Mononuclear cell (primary cell): ENCODE data around the gene PPP1R37. TPM values are rescaled to one million over a fixed set of nuclear protein-coding genes. Genes with fewer than 3 reads are reported as not detected.

Experiments
- H3K27me3 ChIP-seq: 2 replicates; pipeline ENCODE4 v1.6.0; 2011; ENCODE audit warnings: low read length, control low read depth; ENCODE audit not compliant: insufficient read depth
- H3K4me1 ChIP-seq: 2 replicates; pipeline ENCODE4 v1.5.1; 2011; ENCODE audit warnings: mild to moderate bottlenecking, low read length, control low read depth; ENCODE audit not compliant: insufficient read depth
- H3K4me3 ChIP-seq: 2 replicates; pipeline ENCODE4 v1.5.1; 2011; ENCODE audit warnings: mild to moderate bottlenecking, low read length, moderate library complexity
- H3K9me3 ChIP-seq: 2 replicates; pipeline ENCODE4 v1.5.1; 2011; ENCODE audit warnings: low read depth, mild to moderate bottlenecking, control low read depth, low read length
- total RNA-seq: library from RNA; depleted of rRNA; stranded (reverse); fragments of >200 nt; gene quantifications from one replicate; pipeline ENCODE4 v1.2.3, GENCODE V29; 2012

Gene PPP1R37
- total RNA-seq, 1 donor: 14.0 TPM

DNA sequence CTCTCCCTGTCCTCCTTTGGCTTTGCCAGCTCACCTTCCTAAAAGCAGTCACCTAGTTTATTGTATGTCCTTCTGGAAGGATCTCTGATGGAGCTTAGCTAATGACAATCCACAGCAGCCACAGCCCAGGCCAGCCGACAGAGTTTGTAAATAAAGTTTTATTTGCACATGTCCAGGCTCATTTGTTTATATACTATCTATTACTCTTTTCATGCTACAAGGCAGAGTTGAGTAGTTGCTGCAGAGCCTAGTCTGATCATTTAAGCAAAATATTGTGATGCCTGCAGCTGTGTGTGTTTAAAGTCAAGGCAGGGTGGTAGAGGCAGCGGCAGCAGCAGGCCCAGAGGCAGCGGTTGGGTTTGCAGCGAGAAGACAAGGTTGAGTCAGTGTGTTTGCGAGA is 35.2 kb downstream of the PPP1R37 start:
- H3K9me3 ChIP-seq: no peaks in the 10 kb centered on the region
- no peaks in the 10 kb centered on the region for H3K27me3 ChIP-seq
- no peaks in the 10 kb centered on the region for H3K4me1 ChIP-seq
- no peak overlapping the region for H3K4me3 ChIP-seq

DNA sequence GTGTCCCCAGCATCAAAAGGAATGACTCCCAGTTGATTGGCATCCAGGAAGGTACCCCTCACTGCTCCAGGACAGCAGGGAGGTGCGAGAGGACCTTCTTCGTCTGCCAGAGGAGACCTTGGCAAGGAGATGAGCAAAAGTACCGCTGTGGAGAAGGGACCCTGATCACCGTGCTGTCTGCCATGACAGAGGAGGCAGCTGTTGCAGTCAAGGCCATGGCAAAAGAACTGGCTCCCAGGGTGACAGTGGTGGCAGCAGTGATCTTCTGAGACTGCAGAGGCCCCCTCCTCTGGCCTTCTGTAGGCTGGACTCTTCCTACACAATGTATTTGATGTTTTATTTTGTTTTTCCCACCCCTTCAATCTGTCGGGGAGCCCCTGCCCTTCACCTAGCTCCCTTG is 35.8 kb downstream of the PPP1R37 start:
- no peaks in the 10 kb centered on the region for H3K9me3 ChIP-seq
- no peak overlapping the region for H3K4me3 ChIP-seq
- H3K27me3 ChIP-seq: no peaks in the 10 kb centered on the region
- H3K4me1 ChIP-seq: no peaks in the 10 kb centered on the region

GRCh38 chr19:45130236-45130635 is 37.3 kb downstream of the PPP1R37 start:
- no peak overlapping the region for H3K4me3 ChIP-seq

DNA sequence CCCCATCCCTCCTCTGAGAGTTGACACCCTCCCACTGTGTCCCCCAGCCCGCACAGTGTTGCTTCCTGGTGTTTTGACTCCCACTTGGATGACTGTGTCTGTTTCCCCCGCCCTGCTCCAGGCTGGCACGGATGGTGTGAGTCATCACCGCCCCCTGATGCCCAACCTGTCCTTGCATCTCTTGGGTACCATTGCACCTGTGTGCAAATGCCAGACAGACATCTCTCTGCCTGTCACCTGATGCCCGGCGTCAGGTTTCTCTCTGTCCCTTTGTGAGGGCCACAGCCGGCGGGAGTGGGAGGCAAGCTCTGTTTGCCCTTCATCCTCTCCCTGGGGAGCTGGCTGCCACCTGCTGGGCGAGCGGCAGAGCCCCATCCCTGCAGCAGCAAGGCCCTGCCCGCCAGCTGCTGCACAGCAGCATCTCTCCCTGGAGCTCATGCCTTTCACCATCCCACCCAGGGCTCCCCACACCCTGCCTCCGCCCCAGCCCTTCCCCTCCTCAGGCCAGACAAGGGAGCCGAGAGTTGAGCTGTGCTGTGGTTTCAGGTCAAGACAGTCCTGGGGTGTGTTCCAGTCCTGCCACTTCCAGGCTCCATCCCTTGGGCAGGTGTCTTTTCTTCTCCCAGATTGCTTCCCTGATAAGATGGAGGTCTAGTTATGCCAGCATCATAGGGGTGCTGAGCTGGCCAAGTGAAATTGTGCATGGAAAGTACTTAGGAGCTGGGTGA is 38.1 kb downstream of the PPP1R37 start:
- Histone ChIP-seq H3K4me3 (no peak overlapping the region), H3K9me3 (no peaks in the 10 kb centered on the region), H3K4me1 (no peaks in the 10 kb centered on the region), H3K27me3 (no peaks in the 10 kb centered on the region)

More at GRCh38 chr19:45130236-45130635, 37.3 kb downstream of the PPP1R37 start:
- Histone ChIP-seq H3K27me3 (no peaks in the 10 kb centered on the region), H3K9me3 (no peaks in the 10 kb centered on the region), H3K4me1 (no peaks in the 10 kb centered on the region)

DNA sequence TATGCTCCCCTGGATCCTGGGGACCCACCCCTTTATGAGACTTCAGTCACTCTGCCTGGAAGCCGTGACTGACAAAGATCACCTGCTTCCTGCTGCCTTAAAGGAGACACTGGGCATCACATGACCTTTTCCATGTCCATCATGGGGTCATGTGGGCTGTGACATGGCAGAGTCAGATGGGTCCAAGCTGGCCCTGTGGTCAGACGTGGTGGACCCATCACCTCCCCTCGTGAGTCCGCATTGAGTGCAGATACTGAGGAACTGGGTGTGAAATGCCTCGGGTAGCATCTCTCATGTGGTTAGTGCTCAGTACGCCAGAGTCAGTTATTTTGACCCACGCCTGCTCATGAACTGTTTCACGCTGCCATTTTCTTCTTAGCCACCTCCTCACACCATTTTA is 40.7 kb downstream of the PPP1R37 start:
- H3K9me3 ChIP-seq: no peaks in the 10 kb centered on the region
- H3K4me3 ChIP-seq: no peak overlapping the region
- H3K4me1 ChIP-seq: peaks cover 4% of the 10 kb centered on the region
- H3K27me3 ChIP-seq: no peaks in the 10 kb centered on the region

GRCh38 chr19:45135176-45135885 is 42.4 kb downstream of the PPP1R37 start:
- no peaks in the 10 kb centered on the region for H3K9me3 ChIP-seq
- H3K4me1 ChIP-seq: peaks cover 4% of the 10 kb centered on the region
- no peak overlapping the region for H3K4me3 ChIP-seq
- no peaks in the 10 kb centered on the region for H3K27me3 ChIP-seq

DNA sequence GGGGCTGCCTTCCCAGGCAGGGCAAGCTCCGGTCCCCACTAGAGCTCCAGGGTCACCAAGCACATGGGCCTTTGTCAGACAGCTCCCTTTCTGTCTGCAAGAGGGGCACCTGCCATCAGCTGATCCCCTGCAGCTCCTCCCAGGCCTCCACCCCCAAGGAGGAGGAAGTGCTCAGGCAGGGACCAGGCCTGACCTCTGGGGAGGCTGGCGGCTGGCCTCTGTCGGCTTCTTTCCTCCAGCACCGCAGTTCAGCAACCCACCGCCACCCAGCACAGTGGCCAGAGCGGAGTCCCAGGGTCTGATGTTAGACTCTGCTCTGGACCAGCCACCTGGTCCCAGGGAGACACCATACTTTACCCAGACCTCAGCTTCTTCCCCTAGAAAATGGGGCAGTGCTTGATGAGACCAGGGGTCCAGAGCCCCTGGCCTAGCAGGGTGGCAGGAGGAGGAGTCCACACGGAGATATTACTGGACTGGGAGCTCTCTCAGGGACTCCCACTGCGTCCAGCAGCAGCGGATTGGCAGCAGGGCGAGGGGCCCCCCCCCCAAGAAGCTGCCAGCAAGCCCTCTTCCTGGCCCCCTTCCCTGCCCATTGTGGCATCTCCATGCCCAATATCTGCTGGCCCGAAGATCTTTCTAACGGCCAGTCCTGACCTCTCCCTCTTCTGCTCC is 43.7 kb downstream of the PPP1R37 start:
- Histone ChIP-seq H3K9me3 (no peaks in the 10 kb centered on the region), H3K4me3 (no peak overlapping the region), H3K4me1 (peaks cover 4% of the 10 kb centered on the region), H3K27me3 (no peaks in the 10 kb centered on the region)

DNA sequence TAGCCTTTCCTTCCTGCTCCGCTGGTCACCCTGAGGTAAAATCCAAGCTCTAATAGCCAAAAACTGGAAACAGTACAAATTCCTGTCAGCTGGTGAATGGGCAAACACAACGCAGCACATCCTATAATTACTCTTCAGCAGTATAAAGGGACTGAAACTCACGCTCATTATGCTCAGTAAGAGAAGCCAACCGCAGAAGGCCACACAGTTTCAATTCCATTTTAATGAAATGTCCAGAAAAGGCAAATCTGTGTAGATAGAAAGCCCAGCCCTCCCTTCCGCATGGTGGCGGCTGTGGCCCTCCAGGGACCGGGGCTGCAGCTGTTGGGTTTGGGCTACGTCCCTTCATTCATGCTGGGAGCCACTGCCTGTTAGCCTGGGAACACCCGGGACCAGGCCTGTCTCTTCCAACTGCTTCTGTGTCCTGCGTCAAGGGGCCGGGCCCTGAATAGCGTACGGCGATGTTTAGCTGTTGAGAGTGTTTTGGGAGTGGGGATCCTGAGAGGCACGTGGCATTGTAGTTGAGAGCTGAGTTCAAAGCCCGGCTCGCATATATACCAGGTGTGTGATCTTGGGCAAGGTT is 44.3 kb downstream of the PPP1R37 start:
- Histone ChIP-seq H3K27me3 (no peaks in the 10 kb centered on the region), H3K9me3 (no peaks in the 10 kb centered on the region), H3K4me3 (no peak overlapping the region), H3K4me1 (peaks cover 4% of the 10 kb centered on the region)

- H3K4me3 ChIP-seq: no peak overlapping the region
- H3K27me3 ChIP-seq: no peaks in the 10 kb centered on the region
- no peaks in the 10 kb centered on the region for H3K9me3 ChIP-seq
- peaks cover 4% of the 10 kb centered on the region for H3K4me1 ChIP-seq
Observed at GRCh38 chr19:45138303-45138751, 45.3 kb downstream of the PPP1R37 start.

- no peaks in the 10 kb centered on the region for H3K27me3 ChIP-seq
- no peak overlapping the region for H3K4me3 ChIP-seq
- H3K9me3 ChIP-seq: no peaks in the 10 kb centered on the region
- peaks cover 4% of the 10 kb centered on the region for H3K4me1 ChIP-seq
Observed at GRCh38 chr19:45139286-45140143, 46.5 kb downstream of the PPP1R37 start.

- H3K4me3 ChIP-seq: no peak overlapping the region
- H3K4me1 ChIP-seq: peaks cover 4% of the 10 kb centered on the region
- H3K27me3 ChIP-seq: no peaks in the 10 kb centered on the region
- H3K9me3 ChIP-seq: no peaks in the 10 kb centered on the region
Observed at GRCh38 chr19:45140144-45140503, 47.1 kb downstream of the PPP1R37 start.

DNA sequence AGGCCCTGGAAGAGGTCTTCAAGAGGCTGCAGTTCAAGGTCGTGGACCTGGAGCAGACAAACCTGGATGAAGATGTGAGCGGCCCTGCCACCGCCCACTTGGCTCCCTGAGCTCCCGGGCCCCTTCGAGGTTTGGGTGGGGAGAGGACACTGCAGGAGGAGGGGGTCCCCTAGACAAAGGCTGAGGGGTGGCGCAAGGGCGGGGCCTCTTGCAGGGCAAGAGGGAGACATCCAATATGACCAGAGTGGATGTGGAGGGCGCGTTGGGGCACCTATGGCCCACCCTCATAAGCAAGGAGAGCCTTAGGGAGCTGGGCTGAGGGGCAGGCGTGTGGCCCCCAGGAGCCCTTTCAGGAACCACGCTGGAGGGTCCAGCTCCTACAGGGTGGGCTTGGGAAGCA is 47.6 kb downstream of the PPP1R37 start:
- Histone ChIP-seq H3K4me3 (no peak overlapping the region), H3K4me1 (peaks cover 4% of the 10 kb centered on the region), H3K27me3 (no peaks in the 10 kb centered on the region)

GRCh38 chr19:45141203-45141900 is 48.4 kb downstream of the PPP1R37 start:
- Histone ChIP-seq H3K4me3 (no peak overlapping the region), H3K4me1 (peaks cover 4% of the 10 kb centered on the region), H3K27me3 (no peaks in the 10 kb centered on the region), H3K9me3 (no peaks in the 10 kb centered on the region)

More for the DNA sequence above, 47.6 kb downstream of the PPP1R37 start:
- H3K9me3 ChIP-seq: no peaks in the 10 kb centered on the region
